ENCODE data around the gene SPP1.

GRCh38 chr4:87970121-87970520 lies 5.4 kb upstream of the SPP1 start:
- TF ChIP-seq POLR2AphosphoS5 (IDR thresholded peaks at IDR 0.05; ENCODE audit: low read depth, low read length) (no peak), TAF1 (IDR thresholded peaks at IDR 0.05; ENCODE audit: borderline replicate concordance, insufficient read depth, low read length) (no peak)
